SK-N-SH (cell line): ENCODE measurements around the gene GNAZ. TPM values are rescaled to one million over a fixed set of nuclear protein-coding genes. Genes with fewer than 3 reads are reported as not detected.

Source experiments
- CTCF ChIA-PET: fragments of 300-600, 350-600 bp; formaldehyde crosslinking; extraction: SDS; loops from one replicate; lab custom pipeline; 2021; lab: Yijun Ruan, JAX
- POLR2A ChIA-PET: fragments of 350-600 bp; sonication (Branson Sonifier 250); formaldehyde crosslinking; extraction: SDS; loops from one replicate; lab custom pipeline; 2020; ENCODE audit warnings: antibody characterized with exemption, inconsistent platforms; lab: Yijun Ruan, JAX
- DNase-seq: peaks from one replicate; pipeline ENCODE4 v3.0.0; 2012
- H2AFZ ChIP-seq: fragments of 200-600 bp; sonication (generic); 2 replicates; pipeline ENCODE4 v1.8.1; 2016; ENCODE audit warnings: antibody characterized with exemption, mild to moderate bottlenecking, low read depth
- H3F3A ChIP-seq: fragments of 200-600 bp; sonication (generic); replicated peaks from 2 replicates; pipeline ENCODE3; 2016; ENCODE audit warnings: antibody characterized with exemption, mild to moderate bottlenecking; ENCODE audit not compliant: insufficient read depth
- H3K27ac ChIP-seq, 2 experiments: fragments of 200-500 bp in 1 of 2; fragments of 200-600 bp in 1 of 2; sonication (Bioruptor generic) in 1 of 2; sonication (generic), shearing (Covaris generic) in 1 of 2; 2 replicates each; pipeline versions ENCODE4 v1.5.1 to v1.6.1; 2014 to 2016; ENCODE audit warnings: low read depth in 2 of 2, inconsistent platforms in 1 of 2, low read length in 1 of 2, mild to moderate bottlenecking in 1 of 2, mixed read lengths in 1 of 2
- H3K27me3 ChIP-seq: fragments of 200-600 bp; sonication (generic), shearing (Covaris generic); 2 replicates; pipeline ENCODE4 v1.6.1; 2016; ENCODE audit warnings: mixed run types; ENCODE audit not compliant: insufficient read depth
- H3K36me3 ChIP-seq, 2 experiments: fragments of 200-500 bp in 1 of 2; fragments of 200-600 bp in 1 of 2; sonication (Bioruptor generic) in 1 of 2; sonication (generic) in 1 of 2; replicated peaks in 1 of 2; 2 replicates each; pipeline versions ENCODE3 to v1.5.1; 2014 to 2016; ENCODE audit warnings: low read length in 1 of 2, mild to moderate bottlenecking in 1 of 2; ENCODE audit not compliant: insufficient read depth in 2 of 2, control insufficient read depth in 1 of 2
- H3K4me1 ChIP-seq, 2 experiments: fragments of 200-500 bp in 1 of 2; fragments of 200-600 bp in 1 of 2; sonication (Bioruptor generic) in 1 of 2; sonication (generic), shearing (Covaris generic) in 1 of 2; 2 replicates each; pipeline versions ENCODE4 v1.5.1 to v1.6.1; 2014 to 2016; ENCODE audit warnings: low read depth in 1 of 2, low read length in 1 of 2, mixed run types in 1 of 2; ENCODE audit not compliant: insufficient read depth in 2 of 2, control insufficient read depth in 1 of 2
- H3K4me2 ChIP-seq: fragments of 200-600 bp; sonication (generic), shearing (Covaris generic); 2 replicates; pipeline ENCODE4 v1.6.1; 2017; ENCODE audit warnings: mixed run types
- H3K4me3 ChIP-seq, 2 experiments: fragments of 200-500 bp in 1 of 2; fragments of 200-600 bp in 1 of 2; sonication (Bioruptor generic) in 1 of 2; sonication (generic), shearing (Covaris generic) in 1 of 2; 2 replicates each; pipeline versions ENCODE4 v1.5.1 to v1.8.1; 2014 to 2016; ENCODE audit warnings: low read depth in 2 of 2, inconsistent platforms in 1 of 2, low read length in 1 of 2, mild to moderate bottlenecking in 1 of 2, mixed read lengths in 1 of 2, moderate library complexity in 1 of 2
- H3K79me2 ChIP-seq: fragments of 200-600 bp; sonication (generic); 2 replicates; pipeline ENCODE4 v1.8.1; 2017; ENCODE audit warnings: mild to moderate bottlenecking; ENCODE audit not compliant: insufficient read depth
- H3K9ac ChIP-seq: fragments of 200-600 bp; sonication (generic); 2 replicates; pipeline ENCODE4 v1.6.1; 2017; ENCODE audit warnings: mixed run types
- H3K9me2 ChIP-seq: fragments of 200-600 bp; sonication (generic); 2 replicates; pipeline ENCODE4 v1.6.1; 2017; ENCODE audit warnings: mixed run types
- H3K9me3 ChIP-seq: fragments of 200-600 bp; sonication (generic); 2 replicates; pipeline ENCODE4 v1.6.1; 2017; ENCODE audit warnings: mixed run types, mild to moderate bottlenecking, moderate library complexity
- H4K20me1 ChIP-seq: fragments of 200-600 bp; sonication (generic); 2 replicates; pipeline ENCODE4 v1.6.1; 2017; ENCODE audit warnings: mild to moderate bottlenecking, mixed run types; ENCODE audit not compliant: insufficient read depth
- CTCF ChIP-seq: fragments of 200-600 bp; sonication (generic); IDR thresholded peaks from 2 replicates; pipeline ENCODE4 v1.6.1; 2017; ENCODE audit warnings: antibody characterized with exemption, mild to moderate bottlenecking, moderate library complexity
- ELF1 ChIP-seq: IDR thresholded peaks from 2 replicates; pipeline ENCODE4 v1.4.0; 2012
- EP300 ChIP-seq, 2 experiments: IDR thresholded peaks; 2 replicates each; pipeline versions ENCODE4 v1.4.0 to v1.6.1; 2012; ENCODE audit warnings: borderline replicate concordance in 1 of 2, low read depth in 1 of 2, low read length in 1 of 2
- EZH2phosphoT487 ChIP-seq: fragments of 200-600 bp; sonication (generic); IDR thresholded peaks from 2 replicates; pipeline ENCODE4 v1.6.1; 2017; ENCODE audit warnings: low read depth, mixed run types, mild to moderate bottlenecking, antibody characterized with exemption, moderate library complexity, borderline replicate concordance
- FOXJ3 ChIP-seq: sonication (generic); formaldehyde crosslinking; IDR thresholded peaks from 2 replicates; pipeline ENCODE4 v1.5.1; 2020; ENCODE audit warnings: mild to moderate bottlenecking, missing genetic modification reagents
- GABPA ChIP-seq: IDR thresholded peaks from 2 replicates; pipeline ENCODE4 v1.4.0; 2012; ENCODE audit warnings: low read depth, mild to moderate bottlenecking
- GATA2 ChIP-seq: sonication (generic); formaldehyde crosslinking; IDR thresholded peaks from 2 replicates; pipeline ENCODE4 v1.5.0; 2020; ENCODE audit warnings: mild to moderate bottlenecking, missing genetic modification reagents
- JUND ChIP-seq: IDR thresholded peaks from 2 replicates; pipeline ENCODE4 v1.4.0; 2012
- NFIC ChIP-seq: IDR thresholded peaks from 2 replicates; pipeline ENCODE4 v1.4.0; 2012; ENCODE audit warnings: borderline replicate concordance
- NRF1 ChIP-seq: IDR thresholded peaks from 2 replicates; pipeline ENCODE4 v1.6.1; 2012; ENCODE audit warnings: low read depth, mild to moderate bottlenecking, low read length
- RAD21 ChIP-seq: IDR thresholded peaks from 2 replicates; pipeline ENCODE4 v1.6.1; 2012; ENCODE audit warnings: mild to moderate bottlenecking, low read length
- RCOR1 ChIP-seq: fragments of 150-350 bp; IDR thresholded peaks from 2 replicates; pipeline ENCODE4 v1.6.1; 2017; ENCODE audit warnings: antibody characterized with exemption, low read length
- RFX5 ChIP-seq: IDR thresholded peaks from 2 replicates; pipeline ENCODE4 v1.6.1; 2012; ENCODE audit warnings: mild to moderate bottlenecking, improper control_type of control experiment, low read length
- RXRA ChIP-seq: IDR thresholded peaks from 2 replicates; pipeline ENCODE4 v1.4.0; 2012; ENCODE audit warnings: low read depth, mild to moderate bottlenecking, borderline replicate concordance
- SMC3 ChIP-seq: IDR thresholded peaks from 2 replicates; pipeline ENCODE4 v1.6.1; 2012; ENCODE audit warnings: low read depth, low read length, improper control_type of control experiment
- TAF1 ChIP-seq: IDR thresholded peaks from 2 replicates; pipeline ENCODE4 v1.6.1; 2012; ENCODE audit warnings: low read depth, mild to moderate bottlenecking, low read length, moderate library complexity, borderline replicate concordance
- TCF12 ChIP-seq: IDR thresholded peaks from 2 replicates; pipeline ENCODE4 v1.4.0; 2012
- WGBS: methylation state at CpG from one replicate; pipeline ENCODE4 v1.1.6; 2017; ENCODE audit warnings: low lambda C conversion rate; 5-methylcytosine and 5-hydroxymethylcytosine counted together
- polyA plus RNA-seq, 3 experiments: library from polyadenylated mRNA; depleted of rRNA; stranded (reverse); fragments of >200 nt; gene quantifications; 2 replicates each; pipeline ENCODE4 v1.2.3, GENCODE V29; 2012

Gene GNAZ
- polyA plus RNA-seq, 1 of the 3 experiments (the other 2 are of a cell fraction) = 6.5 TPM

GRCh38 chr22:23163665-23164064 lies 93.3 kb downstream of the GNAZ start (continued):
- no peak for TF ChIP-seq TAF1

- no peaks in the 10 kb centered on the region for H3K9me2 ChIP-seq
- H3K27ac ChIP-seq = no peak overlapping the region
- ChIA-PET CTCF (interaction anchor here (0.8 to 2.6 kb wide), 5 partner anchors 11 to 205 kb away, joined by 3 to 12 read pairs (median 4); no protein-coding TSS in a partner anchor), POLR2A (no interaction called here)
- no peaks in the 10 kb centered on the region for H3K79me2 ChIP-seq
- H3K9ac ChIP-seq = no peak overlapping the region
- no peaks in the 10 kb centered on the region for H3K36me3 ChIP-seq
- H4K20me1 ChIP-seq = no peaks in the 10 kb centered on the region
- no peaks in the 10 kb centered on the region for H3K27me3 ChIP-seq
- no peak overlapping the region for H2AFZ ChIP-seq
- 96% methylated on average over 10 of the region's 11 CpGs for WGBS
- H3K4me1 ChIP-seq = peaks cover 0 to 14% of the 10 kb centered on the region in 2 experiments; a peak in 1 of 4 replicates
- H3K9me3 ChIP-seq = no peaks in the 10 kb centered on the region
- no peak overlapping the region for H3K4me2 ChIP-seq
- H3K4me3 ChIP-seq = no peak overlapping the region
- H3F3A ChIP-seq = no peaks in the 10 kb centered on the region
- no peak for TF ChIP-seq EZH2phosphoT487
- TF ChIP-seq FOXJ3 (CRISPR knock-in tag) = no peak
- TF ChIP-seq NRF1 = no peak
- no peak for TF ChIP-seq GABPA
- no peak for TF ChIP-seq NFIC
- TF ChIP-seq ELF1 = no peak
- no peak for TF ChIP-seq GATA2 (CRISPR knock-in tag)
- no peak for TF ChIP-seq TCF12
- TF ChIP-seq JUND = no peak
- no peak for TF ChIP-seq RFX5
- no peak for TF ChIP-seq RAD21
- TF ChIP-seq RCOR1 = no peak
- no peak for TF ChIP-seq CTCF
- TF ChIP-seq RXRA = no peak
- no peak for TF ChIP-seq SMC3
- no peak for TF ChIP-seq EP300 (IDR thresholded peaks at IDR 0.05; ENCODE audit: borderline replicate concordance in 1 of 2, low read depth in 1 of 2, low read length in 1 of 2)
- no peak for DNase-seq
Measured at GRCh38 chr22:23164091-23164490, 93.8 kb downstream of the GNAZ start.
